H9 (cell line): ENCODE results near the gene SVOP. TPM values are rescaled to one million over a fixed set of nuclear protein-coding genes. Genes with fewer than 3 reads are reported as not detected.

Source experiments
- DNase-seq: peaks from one replicate; pipeline ENCODE4 v3.0.0-alpha.2; 2017
- H2AFZ ChIP-seq: one replicate; pipeline ENCODE4 v1.6.1; 2013; ENCODE audit warnings: mild to moderate bottlenecking, low read length, control low read depth, moderate library complexity
- H2AK5ac ChIP-seq: 2 replicates; pipeline ENCODE4 v1.6.1; 2013; ENCODE audit warnings: low read length, control low read depth, mixed read lengths; ENCODE audit not compliant: insufficient read length
- H2BK120ac ChIP-seq: one replicate; pipeline ENCODE4 v1.6.1; 2013; ENCODE audit warnings: low read depth, mild to moderate bottlenecking, low read length, control low read depth, inconsistent platforms; ENCODE audit not compliant: poor library complexity, severe bottlenecking
- H2BK12ac ChIP-seq: 2 replicates; pipeline ENCODE4 v1.6.1; 2013; ENCODE audit warnings: low read length, control low read depth, mixed read lengths, low read depth; ENCODE audit not compliant: insufficient read length
- H2BK15ac ChIP-seq: 2 replicates; pipeline ENCODE4 v1.6.1; 2013; ENCODE audit warnings: low read depth, low read length, control low read depth
- H2BK20ac ChIP-seq: one replicate; pipeline ENCODE4 v1.6.1; 2013; ENCODE audit warnings: low read depth, mild to moderate bottlenecking, low read length, control low read depth, inconsistent platforms; ENCODE audit not compliant: poor library complexity, severe bottlenecking
- H2BK5ac ChIP-seq: 2 replicates; pipeline ENCODE4 v1.6.1; 2013; ENCODE audit warnings: low read length, control low read depth, mixed read lengths; ENCODE audit not compliant: insufficient read length
- H3K14ac ChIP-seq: 2 replicates; pipeline ENCODE4 v1.6.1; 2013; ENCODE audit warnings: low read length, control low read depth; ENCODE audit not compliant: insufficient read depth
- H3K18ac ChIP-seq: 2 replicates; pipeline ENCODE4 v1.6.1; 2013; ENCODE audit warnings: low read depth, mild to moderate bottlenecking, mixed read lengths, low read length, control low read depth; ENCODE audit not compliant: insufficient read length
- H3K23ac ChIP-seq: 2 replicates; pipeline ENCODE4 v1.6.1; 2013; ENCODE audit warnings: low read length, control low read depth, mixed read lengths, low read depth; ENCODE audit not compliant: insufficient read length
- H3K23me2 ChIP-seq: 2 replicates; pipeline ENCODE4 v1.6.1; 2013; ENCODE audit warnings: low read depth, mild to moderate bottlenecking, mixed read lengths, low read length, control low read depth; ENCODE audit not compliant: insufficient read length, poor library complexity, severe bottlenecking
- H3K27ac ChIP-seq: 2 replicates; pipeline ENCODE4 v1.5.1; 2013; ENCODE audit warnings: low read length, control low read depth, mixed read lengths, low read depth; ENCODE audit not compliant: insufficient read length
- H3K27me3 ChIP-seq: 2 replicates; pipeline ENCODE4 v1.6.1; 2013; ENCODE audit warnings: low read length, control low read depth, inconsistent platforms; ENCODE audit not compliant: insufficient read depth
- H3K4ac ChIP-seq: 2 replicates; pipeline ENCODE4 v1.6.1; 2013; ENCODE audit warnings: low read depth, mild to moderate bottlenecking, control low read depth, inconsistent platforms, low read length, moderate library complexity
- H3K4me1 ChIP-seq: 2 replicates; pipeline ENCODE4 v1.6.1; 2013; ENCODE audit warnings: low read length, control low read depth, inconsistent platforms; ENCODE audit not compliant: insufficient read depth
- H3K4me2 ChIP-seq: 2 replicates; pipeline ENCODE4 v1.6.1; 2013; ENCODE audit warnings: low read length, control low read depth, mixed read lengths; ENCODE audit not compliant: insufficient read length, insufficient read depth
- H3K56ac ChIP-seq: 2 replicates; pipeline ENCODE4 v1.6.1; 2013; ENCODE audit warnings: low read depth, mild to moderate bottlenecking, mixed read lengths, low read length, control low read depth; ENCODE audit not compliant: insufficient read length
- H3K79me1 ChIP-seq: 2 replicates; pipeline ENCODE4 v1.6.1; 2013; ENCODE audit warnings: low read depth, mild to moderate bottlenecking, moderate library complexity, low read length, control low read depth, inconsistent platforms; ENCODE audit not compliant: insufficient read depth, poor library complexity, severe bottlenecking
- H3K79me2 ChIP-seq: 2 replicates; pipeline ENCODE4 v1.6.1; 2013; ENCODE audit warnings: low read length, control low read depth, inconsistent platforms; ENCODE audit not compliant: insufficient read depth
- H3K9ac ChIP-seq: 2 replicates; pipeline ENCODE4 v1.6.1; 2013; ENCODE audit warnings: low read length, control low read depth, mixed read lengths; ENCODE audit not compliant: insufficient read length; ENCODE audit errors: extremely low read depth
- H3K9me3 ChIP-seq: one replicate; pipeline ENCODE4 v1.6.1; 2013; ENCODE audit warnings: low read depth, low read length, inconsistent platforms; ENCODE audit not compliant: control insufficient read depth
- H3T11ph ChIP-seq: one replicate; pipeline ENCODE4 v1.6.1; 2013; ENCODE audit warnings: mild to moderate bottlenecking, low read length, control low read depth, inconsistent platforms
- H4K20me1 ChIP-seq: one replicate; pipeline ENCODE4 v1.6.1; 2013; ENCODE audit not compliant: control insufficient read depth, insufficient read length, insufficient read depth
- H4K5ac ChIP-seq: 2 replicates; pipeline ENCODE4 v1.6.1; 2013; ENCODE audit warnings: low read depth, mild to moderate bottlenecking, mixed read lengths, low read length, control low read depth; ENCODE audit not compliant: insufficient read length
- H4K8ac ChIP-seq: replicated peaks from 2 replicates; pipeline ENCODE4 v1.6.1; 2013; ENCODE audit warnings: low read length, control low read depth, mixed read lengths, low read depth; ENCODE audit not compliant: insufficient read length
- H4K91ac ChIP-seq: 2 replicates; pipeline ENCODE4 v1.6.1; 2013; ENCODE audit warnings: low read depth, mild to moderate bottlenecking, moderate library complexity, mixed read lengths, low read length, control low read depth; ENCODE audit not compliant: insufficient read length
- H3K27ac Mint-ChIP-seq, 3 experiments: 2 replicates in 2 of 3; 3 replicates in 1 of 3; pipeline ENCODE4 v1.8.0; 2020 to 2021; ENCODE audit warnings: mixed read lengths in 3 of 3, mild to moderate bottlenecking in 1 of 3, moderate library complexity in 1 of 3
- H3K27me3 Mint-ChIP-seq: 2 replicates; pipeline ENCODE4 v1.8.0; 2021; ENCODE audit warnings: low read depth, mild to moderate bottlenecking, moderate library complexity, mixed read lengths
- H3K36me3 Mint-ChIP-seq, 3 experiments: 2 replicates in 2 of 3; 3 replicates in 1 of 3; pipeline ENCODE4 v1.8.0; 2020 to 2021; ENCODE audit warnings: low read depth in 3 of 3, mixed read lengths in 3 of 3; ENCODE audit not compliant: insufficient read depth in 1 of 3
- H3K4me1 Mint-ChIP-seq, 2 experiments: 2 replicates each; pipeline ENCODE4 v1.8.0; 2020; ENCODE audit warnings: mixed read lengths in 2 of 2
- H3K4me3 Mint-ChIP-seq, 2 experiments: 2 replicates in 1 of 2; 3 replicates in 1 of 2; pipeline ENCODE4 v1.8.0; 2020 to 2021; ENCODE audit warnings: mild to moderate bottlenecking in 2 of 2, mixed read lengths in 2 of 2, moderate library complexity in 1 of 2
- H3K9me3 Mint-ChIP-seq, 2 experiments: 2 replicates in 1 of 2; 3 replicates in 1 of 2; pipeline ENCODE4 v1.8.0; 2020; ENCODE audit warnings: mild to moderate bottlenecking in 2 of 2, mixed read lengths in 2 of 2, moderate library complexity in 1 of 2
- WGBS: extraction: QIAGEN DNeasy Blood & Tissue Kit; methylation state at CpG from one replicate; pipeline ENCODE4 v1.1.7; 2013; ENCODE audit warnings: missing lambda C conversion rate, low lambda C conversion rate, mixed read lengths; ENCODE audit not compliant: insufficient read length; ENCODE audit errors: extremely low coverage; 5-methylcytosine and 5-hydroxymethylcytosine counted together
- total RNA-seq: library from RNA; stranded (reverse); gene quantifications from 2 replicates; pipeline ENCODE4 v1.2.1, GENCODE V29; 2021
- TF ChIP-seq, protein P1 (sequence below): fragments of 200-600 bp; sonication (generic); conservative IDR thresholded peaks from 3 replicates; pipeline ENCODE4 v1.8.0; 2021; ENCODE audit warnings: antibody characterized with exemption, mild to moderate bottlenecking

Gene SVOP
- total RNA-seq, 1 experiment from 2014 or later, result 0.15 TPM

DNA sequence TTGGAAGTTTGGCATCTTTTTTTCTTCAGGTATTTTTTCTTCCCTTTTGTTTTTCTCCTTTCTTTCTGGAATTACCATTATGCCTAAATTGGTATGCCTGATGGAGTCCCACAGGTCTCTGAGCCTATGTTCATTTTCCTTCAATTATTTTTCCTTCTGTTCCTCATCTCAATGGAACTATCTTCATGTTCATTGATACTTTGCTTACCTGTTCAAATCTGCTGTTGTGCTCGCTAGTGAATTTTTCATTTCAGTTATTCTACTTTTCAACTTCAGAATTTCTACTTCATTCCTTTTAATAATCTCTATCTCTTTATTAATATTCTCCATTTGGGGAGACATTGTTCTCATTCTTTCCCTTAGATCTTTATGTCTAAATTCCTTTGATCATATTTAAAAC is 16.1 kb upstream of the SVOP start:
- no peak overlapping the region for H2BK15ac ChIP-seq
- H3K23ac ChIP-seq, result no peak overlapping the region
- Mint-ChIP-seq H3K36me3 (no peaks in the 10 kb centered on the region), H3K27me3 (peaks cover 9% of the 10 kb centered on the region; the same call in 1 of the 2 replicates), H3K4me1 (peaks cover 5 to 9% of the 10 kb centered on the region in 2 experiments; a peak in 3 of 4 replicates), H3K27ac (no peak overlapping the region), H3K9me3 (peaks cover 4 to 6% of the 10 kb centered on the region in 2 experiments; a peak in 4 of 5 replicates), H3K4me3 (no peak overlapping the region)
- no peaks in the 10 kb centered on the region for H4K20me1 ChIP-seq
- no peak overlapping the region for H4K8ac ChIP-seq
- no peak overlapping the region for H3T11ph ChIP-seq
- no peak overlapping the region for H3K9ac ChIP-seq
- no peaks in the 10 kb centered on the region for H3K79me2 ChIP-seq
- H3K9me3 ChIP-seq, result no peaks in the 10 kb centered on the region
- H3K56ac ChIP-seq, result no peak overlapping the region
- H3K14ac ChIP-seq, result no peak overlapping the region
- no peak overlapping the region for H2BK20ac ChIP-seq
- no CpG with 5 or more reads among the region's 1 CpG for WGBS
- no peak overlapping the region for H2AFZ ChIP-seq
- no peaks in the 10 kb centered on the region for H3K27me3 ChIP-seq
- no peaks in the 10 kb centered on the region for H3K4me1 ChIP-seq
- no peak overlapping the region for H2BK12ac ChIP-seq
- H2BK5ac ChIP-seq, result no peak overlapping the region
- H3K79me1 ChIP-seq, result no peaks in the 10 kb centered on the region
- no peak overlapping the region for H3K18ac ChIP-seq
- no peak for DNase-seq
- no peaks in the 10 kb centered on the region for H3K23me2 ChIP-seq
- no peak overlapping the region for H3K4me2 ChIP-seq
- H3K27ac ChIP-seq, result no peak overlapping the region
- H4K91ac ChIP-seq, result no peak overlapping the region
- no peak overlapping the region for H3K4ac ChIP-seq
- no peak overlapping the region for H2BK120ac ChIP-seq
- H4K5ac ChIP-seq, result no peak overlapping the region
- no peak overlapping the region for H2AK5ac ChIP-seq
- TF ChIP-seq, protein P1, sequence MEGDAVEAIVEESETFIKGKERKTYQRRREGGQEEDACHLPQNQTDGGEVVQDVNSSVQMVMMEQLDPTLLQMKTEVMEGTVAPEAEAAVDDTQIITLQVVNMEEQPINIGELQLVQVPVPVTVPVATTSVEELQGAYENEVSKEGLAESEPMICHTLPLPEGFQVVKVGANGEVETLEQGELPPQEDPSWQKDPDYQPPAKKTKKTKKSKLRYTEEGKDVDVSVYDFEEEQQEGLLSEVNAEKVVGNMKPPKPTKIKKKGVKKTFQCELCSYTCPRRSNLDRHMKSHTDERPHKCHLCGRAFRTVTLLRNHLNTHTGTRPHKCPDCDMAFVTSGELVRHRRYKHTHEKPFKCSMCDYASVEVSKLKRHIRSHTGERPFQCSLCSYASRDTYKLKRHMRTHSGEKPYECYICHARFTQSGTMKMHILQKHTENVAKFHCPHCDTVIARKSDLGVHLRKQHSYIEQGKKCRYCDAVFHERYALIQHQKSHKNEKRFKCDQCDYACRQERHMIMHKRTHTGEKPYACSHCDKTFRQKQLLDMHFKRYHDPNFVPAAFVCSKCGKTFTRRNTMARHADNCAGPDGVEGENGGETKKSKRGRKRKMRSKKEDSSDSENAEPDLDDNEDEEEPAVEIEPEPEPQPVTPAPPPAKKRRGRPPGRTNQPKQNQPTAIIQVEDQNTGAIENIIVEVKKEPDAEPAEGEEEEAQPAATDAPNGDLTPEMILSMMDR, result no peak
